ENCODE data around the gene HSD17B7. TPM values are rescaled to one million over a fixed set of nuclear protein-coding genes. Genes with fewer than 3 reads are reported as not detected.
A peak's percentile ranks its signal among the peaks of the same experiment; 100 is the strongest.

HSD17B7 gene
- total RNA-seq, 1 experiment from 2014 or later: 55.6 TPM

DNA sequence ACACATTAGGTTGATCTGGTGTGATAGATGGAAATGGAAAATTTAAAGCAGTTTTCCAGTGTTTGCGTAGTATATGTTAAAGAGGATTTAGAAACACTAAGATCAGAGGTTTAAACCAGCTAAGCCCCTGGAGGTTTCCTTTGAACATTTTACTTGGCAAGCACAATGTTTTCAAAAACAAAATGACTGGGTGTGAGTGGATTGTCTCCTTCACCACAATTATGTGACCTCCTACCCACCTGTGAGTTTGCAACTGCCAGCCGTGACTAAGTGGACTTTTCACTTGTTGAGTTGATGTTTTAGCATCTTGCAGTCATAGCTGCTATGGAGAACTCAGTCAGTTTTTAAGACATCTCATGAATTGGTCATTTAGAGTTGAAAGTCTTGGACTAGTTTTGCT, 65.8 kb downstream of the HSD17B7 start:
- BruUV-seq (replicated peaks): no TSS peak
- DNase-seq (ENCODE audit: low spot score): no peak
- peaks cover 25% of the 10 kb centered on the region for H3K4me1 ChIP-seq (ENCODE audit: insufficient read depth, low read length, poor library complexity, severe bottlenecking)
- no peak for TF ChIP-seq EZH2 (IDR thresholded peaks at IDR 0.05; ENCODE audit: borderline replicate concordance, low read depth, low read length, poor library complexity, severe bottlenecking)
- TF ChIP-seq, protein P1, sequence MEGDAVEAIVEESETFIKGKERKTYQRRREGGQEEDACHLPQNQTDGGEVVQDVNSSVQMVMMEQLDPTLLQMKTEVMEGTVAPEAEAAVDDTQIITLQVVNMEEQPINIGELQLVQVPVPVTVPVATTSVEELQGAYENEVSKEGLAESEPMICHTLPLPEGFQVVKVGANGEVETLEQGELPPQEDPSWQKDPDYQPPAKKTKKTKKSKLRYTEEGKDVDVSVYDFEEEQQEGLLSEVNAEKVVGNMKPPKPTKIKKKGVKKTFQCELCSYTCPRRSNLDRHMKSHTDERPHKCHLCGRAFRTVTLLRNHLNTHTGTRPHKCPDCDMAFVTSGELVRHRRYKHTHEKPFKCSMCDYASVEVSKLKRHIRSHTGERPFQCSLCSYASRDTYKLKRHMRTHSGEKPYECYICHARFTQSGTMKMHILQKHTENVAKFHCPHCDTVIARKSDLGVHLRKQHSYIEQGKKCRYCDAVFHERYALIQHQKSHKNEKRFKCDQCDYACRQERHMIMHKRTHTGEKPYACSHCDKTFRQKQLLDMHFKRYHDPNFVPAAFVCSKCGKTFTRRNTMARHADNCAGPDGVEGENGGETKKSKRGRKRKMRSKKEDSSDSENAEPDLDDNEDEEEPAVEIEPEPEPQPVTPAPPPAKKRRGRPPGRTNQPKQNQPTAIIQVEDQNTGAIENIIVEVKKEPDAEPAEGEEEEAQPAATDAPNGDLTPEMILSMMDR (conservative IDR thresholded peaks at IDR 0.05; ENCODE audit: low read depth, low read length): no peak
- ChIA-PET POLR2A (ENCODE audit: low non-redundant PET) (no interaction called here), CTCF (no interaction called here)
- no peaks in the 10 kb centered on the region for H3K36me3 ChIP-seq (ENCODE audit: insufficient read depth, low read length, poor library complexity, severe bottlenecking)
- H3K27me3 ChIP-seq (replicated peaks; ENCODE audit: insufficient read depth, low read depth, low read length, poor library complexity): no peaks in the 10 kb centered on the region
- H3K9me3 ChIP-seq (ENCODE audit: low read depth, low read length, poor library complexity, severe bottlenecking): no peaks in the 10 kb centered on the region
- intact Hi-C loops (cut with micrococcal nuclease; ENCODE audit: unreplicated experiment): no loop called here
- H3K27ac ChIP-seq (ENCODE audit: low read depth, low read length, poor library complexity, severe bottlenecking): peak overlapping the region; percentile 57
- H3K4me3 ChIP-seq (ENCODE audit: low read depth, low read length, poor library complexity, severe bottlenecking): no peak overlapping the region

DNA sequence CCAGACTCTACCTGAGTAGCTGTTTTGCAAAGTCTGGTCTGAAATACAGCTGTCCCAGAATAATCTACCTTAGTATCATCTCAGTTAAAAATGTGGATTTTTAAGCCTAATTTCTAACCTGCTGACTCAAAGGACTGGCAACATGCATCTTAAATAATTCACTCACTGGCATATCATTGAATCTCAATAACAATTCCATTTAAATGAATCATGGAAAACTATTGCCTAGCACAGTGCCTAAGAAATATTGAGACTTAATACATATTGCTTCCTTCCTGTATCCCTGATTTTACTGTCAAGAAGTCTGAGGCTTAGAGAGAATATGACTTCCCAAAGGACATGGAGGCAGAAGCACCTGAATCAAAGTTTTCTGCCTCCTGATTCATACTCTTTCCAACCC, 67.3 kb downstream of the HSD17B7 start:
- Histone ChIP-seq H3K4me1 (ENCODE audit: insufficient read depth, low read length, poor library complexity, severe bottlenecking) (peaks cover 32% of the 10 kb centered on the region), H3K9me3 (ENCODE audit: low read depth, low read length, poor library complexity, severe bottlenecking) (no peaks in the 10 kb centered on the region), H3K27me3 (replicated peaks; ENCODE audit: insufficient read depth, low read depth, low read length, poor library complexity) (no peaks in the 10 kb centered on the region), H3K4me3 (ENCODE audit: low read depth, low read length, poor library complexity, severe bottlenecking) (no peak overlapping the region), H3K27ac (ENCODE audit: low read depth, low read length, poor library complexity, severe bottlenecking) (no peak overlapping the region), H3K36me3 (ENCODE audit: insufficient read depth, low read length, poor library complexity, severe bottlenecking) (no peaks in the 10 kb centered on the region)
- ChIA-PET POLR2A (ENCODE audit: low non-redundant PET) (no interaction called here), CTCF (interaction anchor here (0.6 kb wide), 1 partner anchor 469 kb away, joined by 4 read pairs; no protein-coding TSS in a partner anchor)
- TF ChIP-seq EZH2 (IDR thresholded peaks at IDR 0.05; ENCODE audit: borderline replicate concordance, low read depth, low read length, poor library complexity, severe bottlenecking): no peak
- TF ChIP-seq, protein P1 (conservative IDR thresholded peaks at IDR 0.05; ENCODE audit: low read depth, low read length): no peak
- intact Hi-C loops (cut with micrococcal nuclease; ENCODE audit: unreplicated experiment): no loop called here
- no TSS peak for BruUV-seq (replicated peaks)
- no peak for DNase-seq (ENCODE audit: low spot score)

DNA sequence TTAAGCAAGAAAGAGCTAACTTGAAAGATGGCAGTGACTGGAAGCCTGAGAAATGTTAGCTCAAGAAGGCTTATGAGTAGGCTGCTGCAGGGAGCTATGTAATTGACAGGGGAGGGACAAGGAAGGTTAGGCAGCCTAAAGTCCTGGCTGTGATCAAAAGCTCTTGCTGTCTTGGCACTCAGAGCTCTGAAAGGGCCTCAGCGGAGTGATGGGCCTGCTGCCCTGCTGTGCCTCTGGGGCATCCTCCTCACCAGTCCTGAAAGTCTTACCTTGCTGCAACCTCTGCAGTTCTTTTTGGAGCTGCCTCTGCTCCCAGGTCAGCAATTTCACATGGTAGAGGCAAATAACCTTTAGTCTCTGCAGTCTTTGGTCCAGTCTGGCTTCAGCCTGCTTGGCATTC, 68.7 kb downstream of the HSD17B7 start:
- H3K9me3 ChIP-seq (ENCODE audit: low read depth, low read length, poor library complexity, severe bottlenecking): no peaks in the 10 kb centered on the region
- H3K36me3 ChIP-seq (ENCODE audit: insufficient read depth, low read length, poor library complexity, severe bottlenecking): no peaks in the 10 kb centered on the region
- TF ChIP-seq, protein P1 (conservative IDR thresholded peaks at IDR 0.05; ENCODE audit: low read depth, low read length): no peak
- TF ChIP-seq EZH2 (IDR thresholded peaks at IDR 0.05; ENCODE audit: borderline replicate concordance, low read depth, low read length, poor library complexity, severe bottlenecking): no peak
- no TSS peak for BruUV-seq (replicated peaks)
- H3K27ac ChIP-seq (ENCODE audit: low read depth, low read length, poor library complexity, severe bottlenecking): no peak overlapping the region
- POLR2A ChIA-PET (ENCODE audit: low non-redundant PET): no interaction called here
- CTCF ChIA-PET: interaction anchor here (1.1 kb wide), 1 partner anchor 210 kb away, joined by 3 read pairs; the partner anchor contains the start of gene RGS4
- H3K27me3 ChIP-seq (replicated peaks; ENCODE audit: insufficient read depth, low read depth, low read length, poor library complexity): no peaks in the 10 kb centered on the region
- no peak overlapping the region for H3K4me3 ChIP-seq (ENCODE audit: low read depth, low read length, poor library complexity, severe bottlenecking)
- intact Hi-C loops (cut with micrococcal nuclease; ENCODE audit: unreplicated experiment): no loop called here
- DNase-seq (ENCODE audit: low spot score): no peak
- H3K4me1 ChIP-seq (ENCODE audit: insufficient read depth, low read length, poor library complexity, severe bottlenecking): peaks cover 28% of the 10 kb centered on the region
